Testis (tissue), 3 donors: Measurements from ENCODE around the gene ZNF213. TPM values are rescaled to one million over a fixed set of nuclear protein-coding genes. Genes with fewer than 3 reads are reported as not detected.
A peak's percentile ranks its signal among the peaks of the same experiment; 100 is the strongest.
"Not testable (repeated sequence)": the region's sequence is repeated elsewhere in the genome, so short reads cannot be mapped to it uniquely, and the experiment has no call there.

Source experiments
- DNase-seq: peaks from one replicate; pipeline ENCODE4 v3.0.0-alpha.2; 2019
- H3K27ac ChIP-seq, 2 donors: fragments of 200-600 bp; sonication (generic); one replicate each; pipeline ENCODE4 v1.5.1; 2019
- H3K27me3 ChIP-seq: fragments of 200-600 bp; sonication (generic); one replicate; pipeline ENCODE4 v1.5.1; 2019
- H3K36me3 ChIP-seq: fragments of 200-600 bp; sonication (generic); one replicate; pipeline ENCODE4 v1.5.1; 2017; ENCODE audit warnings: low read depth; ENCODE audit errors: missing control alignments
- H3K4me1 ChIP-seq: fragments of 200-600 bp; sonication (generic); one replicate; pipeline ENCODE4 v1.5.1; 2019
- H3K4me3 ChIP-seq, 2 donors: fragments of 200-600 bp; sonication (generic); one replicate each; pipeline ENCODE4 v1.5.1; 2017 to 2019
- H3K9me3 ChIP-seq: fragments of 200-600 bp; sonication (generic); one replicate; pipeline ENCODE4 v1.5.1; 2017
- CTCF ChIP-seq, 3 experiments: fragments of 450-650 bp in 2 of 3; fragments of 200-600 bp in 1 of 3; sonication (generic) in 1 of 3; IDR thresholded peaks; one replicate each; pipeline ENCODE4 v1.5.1; 2016 to 2019; ENCODE audit warnings: antibody characterized with exemption in 3 of 3, mild to moderate bottlenecking in 2 of 3, moderate library complexity in 1 of 3
- POLR2A ChIP-seq: fragments of 450-650 bp; IDR thresholded peaks from one replicate; pipeline ENCODE4 v1.6.1; 2017; ENCODE audit warnings: antibody characterized with exemption, mild to moderate bottlenecking, moderate library complexity
- WGBS, 2 donors: methylation state at CpG; one replicate each; pipeline ENCODE4 v1.1.5; 2018; 5-methylcytosine and 5-hydroxymethylcytosine counted together
- intact Hi-C: fragments of 100-400 bp; cut with DNase I; formaldehyde crosslinking; loops from one replicate; pipeline ENCODE4 v1.15.1; 2023; ENCODE audit warnings: low total_unique reads
- polyA plus RNA-seq: library from polyadenylated mRNA; stranded (reverse); fragments of 350-450 nt; fragmentation: Illumina TruSeq; extraction: RNeasy Lipid Tissue Mini Kit (QIAGEN cat#74804); gene quantifications from one replicate; pipeline ENCODE4 v1.2.3, GENCODE V29; 2014; ENCODE audit warnings: low read depth, low replicate concordance; ENCODE audit not compliant: insufficient read depth
- total RNA-seq, 2 donors: library from RNA; depleted of rRNA; stranded (reverse); fragments of >200 nt; gene quantifications; one replicate each; pipeline ENCODE4 v1.2.3, GENCODE V29; 2016

Gene ZNF213
- total and polyA plus RNA-seq, 3 donors from 2014 or later: 43.1 to 57.3 (median 46.8) TPM

- H3K36me3 ChIP-seq: no peaks in the 10 kb centered on the region
- H3K9me3 ChIP-seq: no peaks in the 10 kb centered on the region
- no peak overlapping the region for H3K27ac ChIP-seq
- intact Hi-C loops: no loop called here
- no peak overlapping the region for H3K4me3 ChIP-seq
- H3K4me1 ChIP-seq: peaks cover 3% of the 10 kb centered on the region
- TF ChIP-seq CTCF (IDR thresholded peaks at IDR 0.05) (no peak), POLR2A (no peak)
- no peaks in the 10 kb centered on the region for H3K27me3 ChIP-seq
- no peak for DNase-seq
- WGBS, 2 donors: 95% methylated on average over 13 of the region's 13 CpGs; no CpG with 5 or more reads in 1 of the 2 donors
Observed at GRCh38 chr16:3137267-3137666, 2.4 kb downstream of the ZNF213 start.

GRCh38 chr16:3138342-3138741 is 3.5 kb downstream of the ZNF213 start:
- 88 to 100% methylated on average over 3 to 21 of the region's 21 CpGs for WGBS, 2 donors
- Histone ChIP-seq H3K36me3 (no peaks in the 10 kb centered on the region), H3K9me3 (no peaks in the 10 kb centered on the region), H3K27me3 (no peaks in the 10 kb centered on the region), H3K4me1 (peaks cover 3% of the 10 kb centered on the region), H3K27ac (no peak overlapping the region), H3K4me3 (no peak overlapping the region)
- no peak for DNase-seq
- intact Hi-C loops: no loop called here
- TF ChIP-seq CTCF (IDR thresholded peaks at IDR 0.05) (no peak), POLR2A (no peak)

GRCh38 chr16:3138823-3139426 is 4.1 kb downstream of the ZNF213 start:
- TF ChIP-seq CTCF (IDR thresholded peaks at IDR 0.05) (no peak), POLR2A (no peak)
- no peaks in the 10 kb centered on the region for H3K9me3 ChIP-seq

GRCh38 chr16:3139561-3139960 is 4.7 kb downstream of the ZNF213 start:
- H3K36me3 ChIP-seq, H3K27ac ChIP-seq, DNase-seq, H3K9me3 ChIP-seq, H3K27me3 ChIP-seq, H3K4me3 ChIP-seq, intact Hi-C loops, H3K4me1 ChIP-seq: not testable (repeated sequence)
- 84 to 93% methylated on average over 9 of the region's 9 CpGs for WGBS, 2 donors

More at GRCh38 chr16:3138823-3139426, 4.1 kb downstream of the ZNF213 start:
- WGBS, 2 donors: 90 to 100% methylated on average over 6 to 14 of the region's 14 CpGs
- DNase-seq: no peak
- intact Hi-C loops: no loop called here
- Histone ChIP-seq H3K27ac (no peak overlapping the region), H3K4me1 (peaks cover under 1% of the 10 kb centered on the region), H3K27me3 (no peaks in the 10 kb centered on the region), H3K4me3 (no peak overlapping the region), H3K36me3 (no peaks in the 10 kb centered on the region)

GRCh38 chr16:3140603-3141427 is 6.0 kb downstream of the ZNF213 start:
- TF ChIP-seq CTCF (IDR thresholded peaks at IDR 0.05): no peak
- no peak for TF ChIP-seq POLR2A
- Histone ChIP-seq H3K4me1 (no peaks in the 10 kb centered on the region), H3K9me3 (no peaks in the 10 kb centered on the region), H3K27me3 (no peaks in the 10 kb centered on the region), H3K36me3 (no peaks in the 10 kb centered on the region), H3K27ac (no peak overlapping the region), H3K4me3 (peak overlapping the region in 1 of 2 donors; percentile 13)
- 74 to 87% methylated on average over 31 to 68 of the region's 69 CpGs for WGBS, 2 donors
- no peak for DNase-seq
- intact Hi-C loops: no loop called here
